Cardiac muscle cell (in vitro differentiated cells and primary cell): ENCODE results near the gene EP400. TPM values are rescaled to one million over a fixed set of nuclear protein-coding genes. Genes with fewer than 3 reads are reported as not detected.

ENCODE experiments used
- DNase-seq, 2 donors: peaks; one replicate each; pipeline versions ENCODE4 v3.0.0 to v3.0.0-alpha.2; 2010 to 2017; ENCODE audit warnings: low read depth in 1 of 2, low spot score in 1 of 2
- H3K27ac ChIP-seq: fragments of 200-600 bp; sonication (generic); 2 replicates; pipeline ENCODE4 v1.5.1; 2016
- H3K27me3 ChIP-seq: fragments of 200-600 bp; sonication (generic); 2 replicates; pipeline ENCODE4 v1.6.0; 2016; ENCODE audit warnings: control low read depth
- H3K36me3 ChIP-seq: fragments of 200-600 bp; sonication (generic); 2 replicates; pipeline ENCODE4 v1.5.1; 2016; ENCODE audit warnings: control low read depth
- H3K4me1 ChIP-seq: fragments of 200-600 bp; sonication (generic); 2 replicates; pipeline ENCODE4 v1.8.1; 2017; ENCODE audit warnings: low read depth, mild to moderate bottlenecking, mixed run types
- H3K4me3 ChIP-seq: fragments of 200-600 bp; sonication (generic); 2 replicates; pipeline ENCODE4 v1.5.1; 2016; ENCODE audit warnings: mild to moderate bottlenecking
- H3K9me3 ChIP-seq: fragments of 200-600 bp; sonication (generic); 2 replicates; pipeline ENCODE4 v1.5.1; 2017; ENCODE audit warnings: low read depth, mild to moderate bottlenecking, control low read depth
- polyA plus RNA-seq: library from polyadenylated mRNA; unstranded; fragments of >200 nt; fragmentation: Nextera tagmentation; extraction: Ambion mirVana; gene quantifications from 2 replicates; pipeline ENCODE4 v1.2.1, GENCODE V29; 2016
- total RNA-seq: library from RNA; depleted of rRNA; stranded (reverse); fragments of >200 nt; gene quantifications from 2 replicates; pipeline ENCODE4 v1.2.3, GENCODE V29; 2016
- TF ChIP-seq, protein P1 (sequence below): IDR thresholded peaks from 2 replicates; pipeline ENCODE4 v1.5.1; 2012; ENCODE audit warnings: low read depth, mild to moderate bottlenecking, low read length

The EP400 gene
- total and polyA plus RNA-seq, 2 experiments from 2014 or later = 14.6 to 28.4 TPM

GRCh38 chr12:132021031-132021871 is 71.5 kb downstream of the EP400 start:
- H3K27me3 ChIP-seq = no peaks in the 10 kb centered on the region
- H3K36me3 ChIP-seq = peaks cover 69% of the 10 kb centered on the region
- no peak for DNase-seq
- TF ChIP-seq, protein P1, sequence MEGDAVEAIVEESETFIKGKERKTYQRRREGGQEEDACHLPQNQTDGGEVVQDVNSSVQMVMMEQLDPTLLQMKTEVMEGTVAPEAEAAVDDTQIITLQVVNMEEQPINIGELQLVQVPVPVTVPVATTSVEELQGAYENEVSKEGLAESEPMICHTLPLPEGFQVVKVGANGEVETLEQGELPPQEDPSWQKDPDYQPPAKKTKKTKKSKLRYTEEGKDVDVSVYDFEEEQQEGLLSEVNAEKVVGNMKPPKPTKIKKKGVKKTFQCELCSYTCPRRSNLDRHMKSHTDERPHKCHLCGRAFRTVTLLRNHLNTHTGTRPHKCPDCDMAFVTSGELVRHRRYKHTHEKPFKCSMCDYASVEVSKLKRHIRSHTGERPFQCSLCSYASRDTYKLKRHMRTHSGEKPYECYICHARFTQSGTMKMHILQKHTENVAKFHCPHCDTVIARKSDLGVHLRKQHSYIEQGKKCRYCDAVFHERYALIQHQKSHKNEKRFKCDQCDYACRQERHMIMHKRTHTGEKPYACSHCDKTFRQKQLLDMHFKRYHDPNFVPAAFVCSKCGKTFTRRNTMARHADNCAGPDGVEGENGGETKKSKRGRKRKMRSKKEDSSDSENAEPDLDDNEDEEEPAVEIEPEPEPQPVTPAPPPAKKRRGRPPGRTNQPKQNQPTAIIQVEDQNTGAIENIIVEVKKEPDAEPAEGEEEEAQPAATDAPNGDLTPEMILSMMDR = no peak
- H3K9me3 ChIP-seq = no peaks in the 10 kb centered on the region
- no peaks in the 10 kb centered on the region for H3K4me1 ChIP-seq
- H3K27ac ChIP-seq = no peak overlapping the region
- no peak overlapping the region for H3K4me3 ChIP-seq

DNA sequence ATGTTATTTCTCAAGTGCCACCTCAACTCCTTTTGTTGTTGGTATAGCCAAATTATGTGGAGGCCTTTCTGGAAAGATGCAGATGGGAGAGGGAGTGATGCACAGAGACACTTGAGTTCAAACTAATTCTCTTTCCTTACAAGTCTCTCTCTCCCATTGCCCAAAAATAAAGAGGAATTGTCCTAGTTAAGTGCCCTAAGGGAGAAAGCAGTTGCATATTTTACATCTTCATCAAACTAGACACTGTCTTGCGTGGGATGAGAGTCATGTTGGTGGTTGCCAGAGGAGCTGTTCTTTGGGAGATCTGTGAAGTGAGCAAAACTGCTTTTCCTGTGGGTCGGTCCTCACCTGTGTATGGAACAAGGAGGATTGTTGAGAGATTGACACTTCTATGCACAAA is 72.2 kb downstream of the EP400 start:
- Histone ChIP-seq H3K4me3 (no peak overlapping the region), H3K27me3 (no peaks in the 10 kb centered on the region), H3K9me3 (no peaks in the 10 kb centered on the region), H3K27ac (no peak overlapping the region), H3K36me3 (peaks cover 74% of the 10 kb centered on the region), H3K4me1 (no peaks in the 10 kb centered on the region)
- TF ChIP-seq, protein P1 = no peak
- DNase-seq = no peak

DNA sequence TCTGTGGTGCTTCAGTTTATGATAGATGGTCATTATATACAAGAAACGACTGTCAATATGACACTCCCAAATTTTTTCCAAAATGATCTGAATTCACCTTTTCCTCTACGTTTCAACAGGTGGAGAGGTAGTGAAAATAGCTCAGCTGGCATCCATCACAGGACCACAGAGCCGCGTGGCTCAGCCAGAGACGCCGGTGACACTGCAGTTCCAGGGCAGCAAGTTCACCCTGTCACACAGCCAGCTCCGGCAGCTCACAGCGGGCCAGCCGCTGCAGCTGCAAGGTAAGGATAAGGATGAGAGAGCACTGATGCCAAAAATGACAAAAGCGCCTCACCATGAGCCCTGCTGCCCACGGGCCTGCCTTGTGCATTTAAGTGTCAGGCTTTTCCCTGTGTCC is 73.9 kb downstream of the EP400 start:
- peaks cover 74% of the 10 kb centered on the region for H3K36me3 ChIP-seq
- TF ChIP-seq, protein P1 = no peak
- no peak overlapping the region for H3K27ac ChIP-seq
- no peak for DNase-seq
- H3K9me3 ChIP-seq = no peaks in the 10 kb centered on the region
- H3K4me1 ChIP-seq = no peaks in the 10 kb centered on the region
- no peak overlapping the region for H3K4me3 ChIP-seq
- no peaks in the 10 kb centered on the region for H3K27me3 ChIP-seq

DNA sequence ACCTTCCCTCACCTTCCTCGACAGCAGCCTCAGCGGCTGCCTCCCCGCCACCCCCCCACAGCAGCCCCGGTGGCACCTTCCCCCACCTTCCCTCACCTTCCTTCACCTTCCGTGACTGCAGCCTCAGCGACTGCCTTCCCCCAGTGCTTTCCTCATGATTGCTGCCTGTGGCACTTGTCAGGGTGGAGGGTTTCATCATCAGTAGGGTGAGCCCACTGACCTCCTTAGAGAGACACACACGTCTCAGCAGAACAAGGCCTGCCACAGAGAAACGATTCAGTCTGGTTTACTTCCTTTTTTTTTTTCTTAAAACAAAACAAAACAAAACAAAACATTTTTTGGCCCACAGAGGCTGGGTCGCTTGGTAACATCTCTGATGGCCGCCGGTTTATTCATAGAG is 75.0 kb downstream of the EP400 start:
- Histone ChIP-seq H3K4me1 (no peaks in the 10 kb centered on the region), H3K27ac (no peak overlapping the region), H3K36me3 (peaks cover 68% of the 10 kb centered on the region), H3K27me3 (no peaks in the 10 kb centered on the region), H3K9me3 (no peaks in the 10 kb centered on the region), H3K4me3 (no peak overlapping the region)
- no peak for DNase-seq
- TF ChIP-seq, protein P1 = no peak

GRCh38 chr12:132025526-132025925 is 75.8 kb downstream of the EP400 start:
- Histone ChIP-seq H3K27ac (no peak overlapping the region), H3K4me1 (no peaks in the 10 kb centered on the region), H3K36me3 (peaks cover 67% of the 10 kb centered on the region), H3K9me3 (no peaks in the 10 kb centered on the region), H3K4me3 (no peak overlapping the region), H3K27me3 (no peaks in the 10 kb centered on the region)
- no peak for DNase-seq
- TF ChIP-seq, protein P1 = no peak
